Left ventricle myocardium inferior (tissue), 1 donor: ENCODE measurements around the gene SMPX. TPM values are rescaled to one million over a fixed set of nuclear protein-coding genes. Genes with fewer than 3 reads are reported as not detected.

Source experiments
- DNase-seq: peaks from one replicate; pipeline ENCODE4 v3.0.0-alpha.2; 2020
- H3K27ac ChIP-seq: fragments of 200-600 bp; replicated peaks from 2 replicates; pipeline ENCODE4 v1.8.0; 2021
- H3K27me3 ChIP-seq: fragments of 200-600 bp; 2 replicates; pipeline ENCODE4 v1.8.0; 2021; ENCODE audit warnings: low read depth
- H3K36me3 ChIP-seq: fragments of 200-600 bp; 2 replicates; pipeline ENCODE4 v1.8.0; 2021
- H3K4me1 ChIP-seq: fragments of 200-600 bp; 2 replicates; pipeline ENCODE4 v1.8.0; 2021
- H3K4me3 ChIP-seq: fragments of 200-600 bp; 2 replicates; pipeline ENCODE4 v1.8.0; 2021; ENCODE audit warnings: mild to moderate bottlenecking, moderate library complexity
- H3K9me3 ChIP-seq: fragments of 200-600 bp; replicated peaks from 2 replicates; pipeline ENCODE4 v1.8.0; 2021
- CTCF ChIP-seq: fragments of 200-600 bp; IDR thresholded peaks from 2 replicates; pipeline ENCODE4 v1.8.0; 2021; ENCODE audit warnings: antibody characterized with exemption, mild to moderate bottlenecking, borderline replicate concordance
- intact Hi-C: fragments of 100-400 bp; cut with micrococcal nuclease; formaldehyde crosslinking; loops from one replicate; pipeline ENCODE4 v1.11.0; 2022
- total RNA-seq: library from RNA; stranded (reverse); fragmentation: NEBNext Ultra II Directional; extraction: Animal tissue kit (Norgen Biotek cat#: 25700); gene quantifications from one replicate; pipeline ENCODE4 v1.2.1, GENCODE V29; 2021
- donor health status: DM: no; HTN: yes; CAD: no; lungs with severe emphysema.

The SMPX gene
- total RNA-seq, 1 donor from 2014 or later, result 726 TPM

- peaks cover 50% of the 10 kb centered on the region for H3K4me1 ChIP-seq
- no peaks in the 10 kb centered on the region for H3K9me3 ChIP-seq
- no peak for DNase-seq
- intact Hi-C loops, result loop anchor here (10.0 kb wide), 2 partner anchors 89 to 1221 kb away; partner anchors contain the start of gene MBTPS2
- no peaks in the 10 kb centered on the region for H3K36me3 ChIP-seq
- no peaks in the 10 kb centered on the region for H3K27me3 ChIP-seq
- no peak overlapping the region for H3K27ac ChIP-seq
- H3K4me3 ChIP-seq, result no peak overlapping the region
- peak; percentile 59 for TF ChIP-seq CTCF
Measured at GRCh38 chrX:21745756-21746155, 12.2 kb downstream of the SMPX start.

- Histone ChIP-seq H3K4me3 (no peak overlapping the region), H3K9me3 (no peaks in the 10 kb centered on the region), H3K27ac (no peak overlapping the region), H3K27me3 (no peaks in the 10 kb centered on the region), H3K4me1 (peaks cover 57% of the 10 kb centered on the region), H3K36me3 (no peaks in the 10 kb centered on the region)
- TF ChIP-seq CTCF, result no peak
- intact Hi-C loops, result loop anchor here (10.0 kb wide), 2 partner anchors 90 to 1220 kb away; partner anchors contain the start of gene MBTPS2
- no peak for DNase-seq
Measured at GRCh38 chrX:21744721-21745120, 13.2 kb downstream of the SMPX start.

GRCh38 chrX:21744060-21744459 lies 13.9 kb downstream of the SMPX start:
- no peak for TF ChIP-seq CTCF
- no peak overlapping the region for H3K27ac ChIP-seq

GRCh38 chrX:21741869-21742701 lies 15.8 kb downstream of the SMPX start:
- Histone ChIP-seq H3K4me1 (peaks cover 44% of the 10 kb centered on the region), H3K9me3 (no peaks in the 10 kb centered on the region), H3K27me3 (no peaks in the 10 kb centered on the region), H3K27ac (peak overlapping the region; percentile 54), H3K36me3 (no peaks in the 10 kb centered on the region), H3K4me3 (no peak overlapping the region)
- TF ChIP-seq CTCF, result no peak
- DNase-seq, result no peak
- intact Hi-C loops, result loop anchor here (10.0 kb wide), 2 partner anchors 93 to 1217 kb away; partner anchors contain the start of gene MBTPS2

More at GRCh38 chrX:21744060-21744459, 13.9 kb downstream of the SMPX start:
- H3K4me1 ChIP-seq, result peaks cover 57% of the 10 kb centered on the region
- no peak for DNase-seq
- no peaks in the 10 kb centered on the region for H3K36me3 ChIP-seq
- no peak overlapping the region for H3K4me3 ChIP-seq
- no peaks in the 10 kb centered on the region for H3K9me3 ChIP-seq
- no peaks in the 10 kb centered on the region for H3K27me3 ChIP-seq
- intact Hi-C loops, result loop anchor here (10.0 kb wide), 2 partner anchors 91 to 1219 kb away; partner anchors contain the start of gene MBTPS2

- H3K4me1 ChIP-seq, result peaks cover 45% of the 10 kb centered on the region
- no peaks in the 10 kb centered on the region for H3K9me3 ChIP-seq
- no peak overlapping the region for H3K4me3 ChIP-seq
- TF ChIP-seq CTCF, result no peak
- no peaks in the 10 kb centered on the region for H3K36me3 ChIP-seq
- peak overlapping the region; percentile 54 for H3K27ac ChIP-seq
- intact Hi-C loops, result loop anchor here (10.0 kb wide), 2 partner anchors 93 to 1217 kb away; partner anchors contain the start of gene MBTPS2
- H3K27me3 ChIP-seq, result no peaks in the 10 kb centered on the region
- DNase-seq, result no peak
Measured at GRCh38 chrX:21741364-21741763, 16.6 kb downstream of the SMPX start.
